Spleen (tissue), 11 donors: Measurements from ENCODE around the gene TRIM65. TPM values are rescaled to one million over a fixed set of nuclear protein-coding genes. Genes with fewer than 3 reads are reported as not detected.
A peak's percentile ranks its signal among the peaks of the same experiment; 100 is the strongest.
"Not testable (repeated sequence)": the region's sequence is repeated elsewhere in the genome, so short reads cannot be mapped to it uniquely, and the experiment has no call there.

Experiments
- DNase-seq: peaks from one replicate; pipeline ENCODE4 v3.0.0-alpha.2; 2020
- H3K27ac ChIP-seq, 8 donors: fragments of 200-600 bp; sonication (generic) in 7 of 8; 1 replicate in 4 of 8; 2 replicates in 4 of 8; pipeline versions ENCODE4 v1.5.0 to v1.8.0; 2016 to 2021; ENCODE audit warnings: inconsistent platforms in 4 of 8, mild to moderate bottlenecking in 4 of 8, moderate library complexity in 1 of 8
- H3K27me3 ChIP-seq, 7 donors: fragments of 200-600 bp; sonication (generic) in 6 of 7; replicated peaks in 1 of 7; 1 replicate in 4 of 7; 2 replicates in 3 of 7; pipeline versions ENCODE4 v1.5.0 to v1.8.0; 2016 to 2021; ENCODE audit warnings: inconsistent platforms in 3 of 7, mild to moderate bottlenecking in 1 of 7
- H3K36me3 ChIP-seq, 6 donors: fragments of 200-600 bp; sonication (generic) in 5 of 6; 1 replicate in 4 of 6; 2 replicates in 2 of 6; pipeline versions ENCODE4 v1.5.0 to v1.8.0; 2016 to 2021; ENCODE audit warnings: inconsistent platforms in 2 of 6
- H3K4me1 ChIP-seq, 6 donors: fragments of 200-600 bp; sonication (generic) in 5 of 6; 1 replicate in 3 of 6; 2 replicates in 3 of 6; pipeline versions ENCODE4 v1.5.0 to v1.8.0; 2016 to 2021; ENCODE audit warnings: inconsistent platforms in 3 of 6
- H3K4me3 ChIP-seq, 8 donors: fragments of 200-600 bp; sonication (generic) in 7 of 8; 1 replicate in 4 of 8; 2 replicates in 4 of 8; pipeline versions ENCODE4 v1.5.0 to v1.8.0; 2016 to 2021; ENCODE audit warnings: inconsistent platforms in 4 of 8, mild to moderate bottlenecking in 4 of 8, moderate library complexity in 2 of 8
- H3K9me3 ChIP-seq, 8 donors: fragments of 200-600 bp; sonication (generic) in 7 of 8; 1 replicate in 4 of 8; 2 replicates in 4 of 8; pipeline versions ENCODE4 v1.5.0 to v1.8.0; 2016 to 2021; ENCODE audit warnings: inconsistent platforms in 4 of 8
- POLR2A ChIP-seq, 3 donors: fragments of 450-650 bp; IDR thresholded peaks; one replicate each; pipeline ENCODE4 v1.5.1; 2017; ENCODE audit warnings: antibody characterized with exemption in 3 of 3, mild to moderate bottlenecking in 1 of 3
- POLR2AphosphoS5 ChIP-seq, 3 donors: sonication (generic); formaldehyde crosslinking; IDR thresholded peaks; one replicate each; pipeline ENCODE4 v1.5.1; 2017; ENCODE audit warnings: antibody characterized with exemption in 3 of 3
- WGBS, 5 donors: extraction: QIAGEN DNeasy Blood & Tissue Kit in 3 of 5; methylation state at CpG; one replicate each; pipeline versions ENCODE4 v1.1.5 to v1.1.7; 2013 to 2018; 5-methylcytosine and 5-hydroxymethylcytosine counted together
- intact Hi-C: fragments of 100-400 bp; cut with DNase I; formaldehyde crosslinking; loops from one replicate; pipeline ENCODE4 v1.15.0; 2023; ENCODE audit warnings: low total_unique reads
- polyA plus RNA-seq, 3 donors: library from polyadenylated mRNA; stranded (reverse); fragments of 200-250 nt; gene quantifications; one replicate each; pipeline ENCODE4 v1.2.1, GENCODE V29; 2013
- total RNA-seq, 7 donors: library from RNA; depleted of rRNA in 3 of 7; stranded (reverse); fragments of >200 nt in 3 of 7; fragmentation: NEBNext Ultra II Directional in 4 of 7; extraction: Animal tissue kit (Norgen Biotek cat#: 25700) in 4 of 7; gene quantifications; one replicate each; pipeline versions ENCODE4 v1.1.0 to v1.2.1, GENCODE V29; 2016 to 2021
- TF ChIP-seq, protein P1 (sequence below), 11 experiments: fragments of 200-600 bp in 7 of 11; fragments of 450-650 bp in 4 of 11; sonication (generic) in 4 of 11; IDR thresholded peaks in 8 of 11; conservative IDR thresholded peaks in 3 of 11; 1 replicate in 7 of 11; 2 replicates in 4 of 11; pipeline versions ENCODE4 v1.4.0 to v1.8.0; 2016 to 2021; ENCODE audit warnings: antibody characterized with exemption in 11 of 11, inconsistent platforms in 4 of 11, mild to moderate bottlenecking in 1 of 11
- donor health status: healthy with polysubstance abuse.
- donor health status: DM: no; HTN: no; CAD: no; lungs with moderate emphysema.
- donor health status: DM: no; HTN: no; CAD: no.
- donor health status: Bipolar disorder and iron deficiency.
- donor health status: healthy.
- donor health status: DM: no; HTN: no; CAD: no.
- donor health status: DM: yes; HTN: yes; CAD: no.

TRIM65 gene
- total and polyA plus RNA-seq, 10 donors = 9.0 to 28.2 (median 22.8) TPM

DNA sequence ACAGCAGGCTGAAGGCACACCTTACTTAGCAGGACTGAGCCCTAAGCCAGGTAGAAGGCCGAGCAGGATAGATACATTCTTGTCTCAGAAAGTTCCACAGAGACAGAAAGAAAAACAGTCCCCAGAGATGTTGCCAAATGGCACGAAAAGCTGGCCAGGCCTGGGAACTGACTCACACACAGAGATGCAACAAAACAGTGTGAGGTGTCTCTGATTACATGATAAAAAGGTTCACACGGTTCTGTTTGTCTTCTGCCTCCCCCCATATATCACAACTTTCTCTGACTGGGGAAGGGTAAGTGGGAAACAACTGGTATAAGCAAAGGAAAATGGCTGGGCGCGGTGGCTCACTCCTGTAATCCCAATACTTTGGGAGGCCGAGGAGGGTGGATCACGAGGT is 43.3 kb downstream of the TRIM65 start:
- no peak for DNase-seq
- H3K9me3 ChIP-seq = no peaks in the 10 kb centered on the region
- no peaks in the 10 kb centered on the region for H3K27me3 ChIP-seq
- intact Hi-C loops = no loop called here
- peak overlapping the region; percentile 85 to 100 (median 100) for H3K27ac ChIP-seq
- H3K4me3 ChIP-seq = peak overlapping the region in 2 of 8 donors; percentile 84 to 87
- H3K36me3 ChIP-seq = peaks cover 0 to 51% (median 40%) of the 10 kb centered on the region in 6 donors
- WGBS, 5 donors = 73 to 88% (median 85%) methylated on average over 7 of the region's 7 CpGs
- peaks cover 44 to 93% (median 81%) of the 10 kb centered on the region in 6 donors for H3K4me1 ChIP-seq
- no peak for TF ChIP-seq POLR2A (IDR thresholded peaks at IDR 0.05)

DNA sequence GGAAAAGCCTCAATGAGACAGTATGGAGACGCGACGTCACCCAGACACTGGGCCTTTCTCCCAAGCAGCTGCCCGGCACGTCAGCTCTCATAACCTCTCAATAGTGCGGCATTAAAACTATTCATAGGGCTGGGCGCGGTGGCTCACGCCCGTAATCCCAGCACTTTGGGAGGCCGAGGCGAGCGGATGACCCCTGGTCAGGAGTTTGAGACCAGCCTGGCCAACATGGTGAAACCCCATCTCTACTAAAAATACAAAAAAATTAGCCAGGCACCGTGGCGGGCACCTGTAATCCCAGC is 45.1 kb downstream of the TRIM65 start:
- WGBS, 5 donors = 91 to 96% (median 95%) methylated on average over 15 of the region's 15 CpGs
- peaks cover 2 to 69% (median 58%) of the 10 kb centered on the region in 6 donors for H3K36me3 ChIP-seq
- peak in 1 of 3 donors; percentile 40 for TF ChIP-seq POLR2AphosphoS5 (IDR thresholded peaks at IDR 0.05)
- H3K9me3 ChIP-seq, intact Hi-C loops, H3K27me3 ChIP-seq, H3K4me3 ChIP-seq, DNase-seq: not testable (repeated sequence)
- H3K4me1 ChIP-seq = peaks cover 54 to 93% (median 84%) of the 10 kb centered on the region in 6 donors
- peak overlapping the region in 5 of 8 donors; percentile 20 to 98 (median 96) for H3K27ac ChIP-seq

DNA sequence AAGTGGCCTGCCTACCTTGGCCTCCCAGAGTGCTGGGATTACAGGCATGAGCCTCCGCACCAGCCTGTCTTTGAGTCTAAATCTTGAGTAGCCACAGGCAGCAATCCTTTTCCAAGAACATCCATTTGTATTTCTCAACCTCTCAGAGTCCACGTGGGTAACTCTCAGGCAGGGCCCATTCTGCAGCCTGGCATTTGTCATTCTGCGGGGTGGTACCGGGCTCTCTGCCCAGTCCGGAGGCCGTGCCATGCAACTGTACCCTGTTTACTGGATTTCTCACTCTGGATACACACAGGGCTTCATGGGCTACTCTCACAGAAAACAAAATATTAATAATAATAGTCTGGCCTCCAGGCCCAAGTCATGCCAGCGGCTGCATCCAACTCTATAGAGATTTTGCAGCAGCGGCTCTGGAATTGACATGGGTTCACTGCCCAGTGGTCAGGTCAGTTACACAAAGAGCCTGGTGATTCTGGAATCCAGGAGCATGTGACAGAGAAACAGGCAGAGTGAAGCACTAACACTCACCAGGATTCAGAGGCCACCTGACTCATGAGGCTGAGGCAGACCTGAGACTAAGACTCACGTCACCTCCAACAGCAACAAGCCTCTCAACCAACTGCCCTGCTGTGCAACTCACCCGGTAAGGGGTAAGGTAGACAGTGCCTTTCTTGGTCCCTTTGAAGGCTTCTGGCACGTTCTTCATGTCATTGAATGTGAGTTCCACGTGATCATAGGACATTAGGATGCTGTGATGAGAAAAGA is 45.6 kb downstream of the TRIM65 start:
- intact Hi-C loops = no loop called here
- no peaks in the 10 kb centered on the region for H3K27me3 ChIP-seq

DNA sequence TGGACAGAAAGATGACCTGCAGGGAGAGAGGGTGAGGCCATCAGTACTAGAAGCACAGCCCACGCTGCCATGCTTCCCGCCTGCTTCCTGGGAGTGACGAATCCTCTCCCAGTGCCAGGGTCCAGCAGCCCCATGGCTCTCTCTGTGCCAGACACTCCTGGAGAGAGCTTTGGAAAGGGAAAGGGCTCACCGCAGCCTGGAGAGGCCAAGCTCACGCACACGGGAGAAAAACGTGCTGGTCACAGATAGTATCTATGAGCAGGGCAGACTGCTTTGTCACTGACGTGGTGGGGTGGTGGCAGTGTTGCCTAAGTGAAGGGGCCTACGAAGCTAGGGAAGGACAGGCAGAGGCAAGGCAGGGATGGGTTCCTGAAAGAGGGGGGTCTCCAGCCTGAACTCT is 47.0 kb downstream of the TRIM65 start:
- peak overlapping the region; percentile 57 to 98 (median 96) for H3K27ac ChIP-seq
- no peaks in the 10 kb centered on the region for H3K27me3 ChIP-seq
- TF ChIP-seq POLR2A (IDR thresholded peaks at IDR 0.05) = no peak
- peak in 2 of 3 donors; percentile 33 for TF ChIP-seq POLR2AphosphoS5 (IDR thresholded peaks at IDR 0.05)
- TF ChIP-seq, protein P1, sequence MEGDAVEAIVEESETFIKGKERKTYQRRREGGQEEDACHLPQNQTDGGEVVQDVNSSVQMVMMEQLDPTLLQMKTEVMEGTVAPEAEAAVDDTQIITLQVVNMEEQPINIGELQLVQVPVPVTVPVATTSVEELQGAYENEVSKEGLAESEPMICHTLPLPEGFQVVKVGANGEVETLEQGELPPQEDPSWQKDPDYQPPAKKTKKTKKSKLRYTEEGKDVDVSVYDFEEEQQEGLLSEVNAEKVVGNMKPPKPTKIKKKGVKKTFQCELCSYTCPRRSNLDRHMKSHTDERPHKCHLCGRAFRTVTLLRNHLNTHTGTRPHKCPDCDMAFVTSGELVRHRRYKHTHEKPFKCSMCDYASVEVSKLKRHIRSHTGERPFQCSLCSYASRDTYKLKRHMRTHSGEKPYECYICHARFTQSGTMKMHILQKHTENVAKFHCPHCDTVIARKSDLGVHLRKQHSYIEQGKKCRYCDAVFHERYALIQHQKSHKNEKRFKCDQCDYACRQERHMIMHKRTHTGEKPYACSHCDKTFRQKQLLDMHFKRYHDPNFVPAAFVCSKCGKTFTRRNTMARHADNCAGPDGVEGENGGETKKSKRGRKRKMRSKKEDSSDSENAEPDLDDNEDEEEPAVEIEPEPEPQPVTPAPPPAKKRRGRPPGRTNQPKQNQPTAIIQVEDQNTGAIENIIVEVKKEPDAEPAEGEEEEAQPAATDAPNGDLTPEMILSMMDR (IDR thresholded peaks at IDR 0.05 in 8 of 11, conservative IDR thresholded peaks at IDR 0.05 in 3 of 11) = no peak
- peaks cover 69 to 100% (median 97%) of the 10 kb centered on the region in 6 donors for H3K4me1 ChIP-seq
- no peaks in the 10 kb centered on the region for H3K9me3 ChIP-seq
- WGBS, 5 donors = 64 to 74% (median 71%) methylated on average over 9 of the region's 9 CpGs
- intact Hi-C loops = loop anchor here (5.0 kb wide), 1 partner anchor 72 kb away; a partner anchor contains a TSS
- DNase-seq = peak; percentile 77
- peaks cover 2 to 81% (median 67%) of the 10 kb centered on the region in 6 donors for H3K36me3 ChIP-seq
- H3K4me3 ChIP-seq = peak overlapping the region in 1 of 8 donors; percentile 19

More for the DNA sequence above, 45.6 kb downstream of the TRIM65 start:
- DNase-seq = no peak
- no peak overlapping the region for H3K4me3 ChIP-seq
- H3K27ac ChIP-seq = peak overlapping the region in 7 of 8 donors; percentile 23 to 98 (median 96)
- no peaks in the 10 kb centered on the region for H3K9me3 ChIP-seq
- TF ChIP-seq POLR2AphosphoS5 (IDR thresholded peaks at IDR 0.05) (no peak), POLR2A (IDR thresholded peaks at IDR 0.05) (no peak)
- TF ChIP-seq, protein P1 (IDR thresholded peaks at IDR 0.05 in 8 of 11, conservative IDR thresholded peaks at IDR 0.05 in 3 of 11) = no peak
- peaks cover 56 to 93% (median 84%) of the 10 kb centered on the region in 6 donors for H3K4me1 ChIP-seq
- peaks cover 2 to 74% (median 63%) of the 10 kb centered on the region in 6 donors for H3K36me3 ChIP-seq
- 91 to 95% (median 93%) methylated on average over 12 of the region's 12 CpGs for WGBS, 5 donors

DNA sequence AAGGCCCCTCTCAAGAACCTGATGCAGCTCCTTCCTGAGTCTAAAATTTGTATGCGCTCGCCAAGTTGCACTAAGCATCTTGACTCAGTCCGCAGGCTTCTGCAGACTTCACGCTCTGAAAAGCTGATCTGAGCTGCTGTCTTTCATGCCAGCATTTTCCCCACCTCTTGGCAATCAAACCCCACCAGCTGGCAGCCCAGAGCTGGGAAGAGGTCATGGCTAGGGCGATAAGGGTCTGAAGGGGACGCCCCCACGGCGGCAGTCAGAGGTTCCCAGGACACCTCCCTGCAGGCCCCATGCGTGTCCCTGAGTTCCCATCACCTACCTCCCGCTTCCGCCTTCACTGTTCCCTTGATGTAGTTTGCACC is 47.5 kb downstream of the TRIM65 start:
- 43 to 78% (median 72%) methylated on average over 10 to 11 of the region's 11 CpGs for WGBS, 5 donors
- peaks cover 70 to 100% (median 97%) of the 10 kb centered on the region in 6 donors for H3K4me1 ChIP-seq

More for the DNA sequence above, 47.5 kb downstream of the TRIM65 start:
- Histone ChIP-seq H3K36me3 (peaks cover 2 to 81% (median 67%) of the 10 kb centered on the region in 6 donors), H3K27me3 (no peaks in the 10 kb centered on the region), H3K4me3 (peak overlapping the region in 1 of 8 donors; percentile 19), H3K9me3 (no peaks in the 10 kb centered on the region), H3K27ac (peak overlapping the region; percentile 57 to 98 (median 96))
- no peak for TF ChIP-seq POLR2A (IDR thresholded peaks at IDR 0.05)
- TF ChIP-seq POLR2AphosphoS5 (IDR thresholded peaks at IDR 0.05) = peak in 1 of 3 donors; percentile 2
- TF ChIP-seq, protein P1 (IDR thresholded peaks at IDR 0.05 in 8 of 11, conservative IDR thresholded peaks at IDR 0.05 in 3 of 11) = no peak
- intact Hi-C loops = loop anchor here (5.0 kb wide), 1 partner anchor 72 kb away; a partner anchor contains a TSS
- DNase-seq = peak; percentile 76
